SK-N-SH (cell line): ENCODE results near the gene NOS2.

ENCODE experiments used
- CTCF ChIP-seq: fragments of 200-600 bp; sonication (generic); IDR thresholded peaks from 2 replicates; pipeline ENCODE4 v1.6.1; 2017; ENCODE audit warnings: antibody characterized with exemption, mild to moderate bottlenecking, moderate library complexity
- ELF1 ChIP-seq: IDR thresholded peaks from 2 replicates; pipeline ENCODE4 v1.4.0; 2012
- EZH2phosphoT487 ChIP-seq: fragments of 200-600 bp; sonication (generic); IDR thresholded peaks from 2 replicates; pipeline ENCODE4 v1.6.1; 2017; ENCODE audit warnings: low read depth, mixed run types, mild to moderate bottlenecking, antibody characterized with exemption, moderate library complexity, borderline replicate concordance
- GABPA ChIP-seq: IDR thresholded peaks from 2 replicates; pipeline ENCODE4 v1.4.0; 2012; ENCODE audit warnings: low read depth, mild to moderate bottlenecking
- MAX ChIP-seq: IDR thresholded peaks from 2 replicates; pipeline ENCODE4 v1.4.0; 2012; ENCODE audit warnings: low read depth
- MEF2A ChIP-seq: IDR thresholded peaks from 2 replicates; pipeline ENCODE4 v1.4.0; 2012; ENCODE audit warnings: low read depth, borderline replicate concordance
- POLR2AphosphoS5 ChIP-seq: IDR thresholded peaks from 2 replicates; pipeline ENCODE4 v1.6.1; 2012; ENCODE audit warnings: low read depth, low read length
- RCOR1 ChIP-seq: fragments of 150-350 bp; IDR thresholded peaks from 2 replicates; pipeline ENCODE4 v1.6.1; 2017; ENCODE audit warnings: antibody characterized with exemption, low read length
- SIN3A ChIP-seq: IDR thresholded peaks from 2 replicates; pipeline ENCODE4 v1.6.1; 2012; ENCODE audit warnings: low read depth, mild to moderate bottlenecking, low read length, moderate library complexity, borderline replicate concordance
- SMC3 ChIP-seq: IDR thresholded peaks from 2 replicates; pipeline ENCODE4 v1.6.1; 2012; ENCODE audit warnings: low read depth, low read length, improper control_type of control experiment
- ZBTB33 ChIP-seq: IDR thresholded peaks from 2 replicates; pipeline ENCODE4 v1.4.0; 2012; ENCODE audit warnings: low read depth, borderline replicate concordance

GRCh38 chr17:27733773-27734172 lies 66.6 kb downstream of the NOS2 start:
- TF ChIP-seq EZH2phosphoT487 (no peak), ELF1 (no peak), CTCF (no peak), SIN3A (no peak), POLR2AphosphoS5 (no peak), MAX (no peak), SMC3 (no peak), RCOR1 (no peak), ZBTB33 (no peak), MEF2A (no peak), GABPA (no peak)
